Mucosa of descending colon (tissue), 3 donors: ENCODE results near the gene KLK3. TPM values are rescaled to one million over a fixed set of nuclear protein-coding genes. Genes with fewer than 3 reads are reported as not detected.

Experiments
- ATAC-seq: fragments of 200-7000 bp; cut with Tn5 transposase; one replicate; pipeline ENCODE4 v1.9.1; 2020; ENCODE audit warnings: mild to moderate bottlenecking, moderate library complexity
- DNase-seq, 3 donors: peaks; one replicate each; pipeline ENCODE4 v3.0.0-alpha.2; 2020
- H3K36me3 ChIP-seq: fragments of 200-600 bp; one replicate; pipeline ENCODE4 v1.8.0; 2021; ENCODE audit warnings: low read depth, mild to moderate bottlenecking
- H3K4me1 ChIP-seq: fragments of 200-600 bp; one replicate; pipeline ENCODE4 v1.8.0; 2021; ENCODE audit warnings: low read depth, mild to moderate bottlenecking
- H3K4me3 ChIP-seq: fragments of 200-600 bp; one replicate; pipeline ENCODE4 v1.8.0; 2021; ENCODE audit warnings: mild to moderate bottlenecking
- H3K9me3 ChIP-seq: fragments of 200-600 bp; one replicate; pipeline ENCODE4 v1.8.0; 2021; ENCODE audit warnings: mild to moderate bottlenecking
- CTCF ChIP-seq: fragments of 200-600 bp; IDR thresholded peaks from one replicate; pipeline ENCODE4 v1.8.0; 2022; ENCODE audit warnings: antibody characterized with exemption, mild to moderate bottlenecking
- intact Hi-C, 2 donors: fragments of 100-400 bp; cut with DNase I in 1 of 2; cut with micrococcal nuclease in 1 of 2; formaldehyde crosslinking; loops; one replicate each; pipeline versions ENCODE4 v1.11.0 to v1.11.1; 2022; cut with DNase I, micrococcal nuclease
- total RNA-seq, 3 donors: library from RNA; stranded (reverse); fragmentation: NEBNext Ultra II Directional in 2 of 3; extraction: Animal tissue kit (Norgen Biotek cat#: 25700) in 2 of 3; gene quantifications; one replicate each; pipeline versions ENCODE4 v1.2.1 to v1.2.4, GENCODE V29; 2021 to 2023
- donor health status: DM: no; HTN: no; CAD: no; lungs with moderate emphysema.
- donor health status: DM: no; HTN: no; CAD: no.
- donor health status: DM: no; HTN: yes; CAD: no.

Gene KLK3
- total RNA-seq, 3 donors from 2014 or later: 3.7 to 9.0 (median 4.8) TPM

- H3K9me3 ChIP-seq: no peaks in the 10 kb centered on the region
- intact Hi-C loops: no loop called here
- H3K36me3 ChIP-seq: no peaks in the 10 kb centered on the region
- H3K4me3 ChIP-seq: no peak within 1 kb of the TSS
- ATAC-seq (no peak), DNase-seq (no peak)
- H3K4me1 ChIP-seq: peaks cover 7% of the 10 kb centered on the region
- no peak for TF ChIP-seq CTCF
These were observed 21.5 kb upstream of the KLK3 start, which contains the start of gene KLK15 for GRCh38 chr19:50833117-50833801. Gene KLK15 (minus strand): TSS chr19:50833574. CDS start chr19:50831492, 2,082 bp downstream.

- ATAC-seq (no peak), DNase-seq (no peak)
- intact Hi-C loops: no loop called here
- no peak for TF ChIP-seq CTCF
- H3K9me3 ChIP-seq: no peaks in the 10 kb centered on the region
- peaks cover 7% of the 10 kb centered on the region for H3K4me1 ChIP-seq
- no peak overlapping the region for H3K4me3 ChIP-seq
- H3K36me3 ChIP-seq: no peaks in the 10 kb centered on the region
These were observed 20.9 kb upstream of the KLK3 start for GRCh38 chr19:50833802-50834167.

- no peaks in the 10 kb centered on the region for H3K36me3 ChIP-seq
- peak overlapping the region; percentile 22 for H3K4me3 ChIP-seq
- intact Hi-C loops: no loop called here
- no peak for TF ChIP-seq CTCF
- ATAC-seq (peak; percentile 67), DNase-seq (peak in 2 of 3 donors; percentile 58 to 70)
- no peaks in the 10 kb centered on the region for H3K9me3 ChIP-seq
- peaks cover 7% of the 10 kb centered on the region for H3K4me1 ChIP-seq
These were observed 19.5 kb upstream of the KLK3 start for GRCh38 chr19:50835103-50835784.

- intact Hi-C loops: no loop called here
- Histone ChIP-seq H3K9me3 (no peaks in the 10 kb centered on the region), H3K4me1 (peaks cover 7% of the 10 kb centered on the region), H3K36me3 (no peaks in the 10 kb centered on the region), H3K4me3 (peak overlapping the region; percentile 22)
- TF ChIP-seq CTCF: no peak
- ATAC-seq: peak; percentile 97
- DNase-seq: peak; percentile 87 to 95 (median 91)
These were observed 18.8 kb upstream of the KLK3 start for GRCh38 chr19:50835785-50836542.

- DNase-seq (peak in 1 of 3 donors; percentile 62), ATAC-seq (no peak)
- no peak for TF ChIP-seq CTCF
- intact Hi-C loops: no loop called here
- Histone ChIP-seq H3K9me3 (no peaks in the 10 kb centered on the region), H3K36me3 (no peaks in the 10 kb centered on the region), H3K4me3 (no peak overlapping the region), H3K4me1 (peaks cover 7% of the 10 kb centered on the region)
These were observed 18.0 kb upstream of the KLK3 start for GRCh38 chr19:50836543-50837195.
